ENCODE measurements around the gene EEA1. TPM values are rescaled to one million over a fixed set of nuclear protein-coding genes. Genes with fewer than 3 reads are reported as not detected.

The EEA1 gene
- total RNA-seq, 1 donor from 2014 or later: 12.0 TPM

DNA sequence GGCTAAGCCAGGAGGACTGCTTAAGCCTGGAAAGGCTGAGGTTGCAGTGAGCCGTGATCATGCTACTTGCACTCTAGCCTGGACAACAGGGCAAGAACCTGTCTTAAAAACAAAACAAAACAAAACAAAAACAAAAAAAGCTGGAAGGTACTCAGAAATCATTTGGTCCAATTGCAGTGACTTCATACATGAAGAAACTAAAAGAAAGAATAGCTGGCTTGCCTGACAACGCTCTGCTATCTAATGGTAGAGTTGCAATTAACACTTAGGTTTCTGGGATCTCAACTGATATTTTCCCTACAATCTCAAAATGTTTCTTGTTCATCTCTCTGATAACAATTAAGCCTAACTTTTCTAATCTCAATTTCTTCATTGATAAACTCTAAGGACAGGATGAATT, 13.7 kb downstream of the EEA1 start:
- Mint-ChIP-seq H3K4me1 (ENCODE audit: low read depth, unreplicated experiment) (no peaks in the 10 kb centered on the region), H3K27ac (ENCODE audit: unreplicated experiment) (no peak overlapping the region), H3K4me3 (ENCODE audit: unreplicated experiment) (no peak overlapping the region), H3K27me3 (ENCODE audit: unreplicated experiment) (no peaks in the 10 kb centered on the region), H3K36me3 (ENCODE audit: unreplicated experiment) (no peaks in the 10 kb centered on the region), H3K9me3 (ENCODE audit: unreplicated experiment) (peaks cover 1% of the 10 kb centered on the region)
- TF ChIP-seq, protein P1, sequence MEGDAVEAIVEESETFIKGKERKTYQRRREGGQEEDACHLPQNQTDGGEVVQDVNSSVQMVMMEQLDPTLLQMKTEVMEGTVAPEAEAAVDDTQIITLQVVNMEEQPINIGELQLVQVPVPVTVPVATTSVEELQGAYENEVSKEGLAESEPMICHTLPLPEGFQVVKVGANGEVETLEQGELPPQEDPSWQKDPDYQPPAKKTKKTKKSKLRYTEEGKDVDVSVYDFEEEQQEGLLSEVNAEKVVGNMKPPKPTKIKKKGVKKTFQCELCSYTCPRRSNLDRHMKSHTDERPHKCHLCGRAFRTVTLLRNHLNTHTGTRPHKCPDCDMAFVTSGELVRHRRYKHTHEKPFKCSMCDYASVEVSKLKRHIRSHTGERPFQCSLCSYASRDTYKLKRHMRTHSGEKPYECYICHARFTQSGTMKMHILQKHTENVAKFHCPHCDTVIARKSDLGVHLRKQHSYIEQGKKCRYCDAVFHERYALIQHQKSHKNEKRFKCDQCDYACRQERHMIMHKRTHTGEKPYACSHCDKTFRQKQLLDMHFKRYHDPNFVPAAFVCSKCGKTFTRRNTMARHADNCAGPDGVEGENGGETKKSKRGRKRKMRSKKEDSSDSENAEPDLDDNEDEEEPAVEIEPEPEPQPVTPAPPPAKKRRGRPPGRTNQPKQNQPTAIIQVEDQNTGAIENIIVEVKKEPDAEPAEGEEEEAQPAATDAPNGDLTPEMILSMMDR (IDR thresholded peaks at IDR 0.05; ENCODE audit: partially characterized antibody, unreplicated experiment): no peak
- DNase-seq: no peak

DNA sequence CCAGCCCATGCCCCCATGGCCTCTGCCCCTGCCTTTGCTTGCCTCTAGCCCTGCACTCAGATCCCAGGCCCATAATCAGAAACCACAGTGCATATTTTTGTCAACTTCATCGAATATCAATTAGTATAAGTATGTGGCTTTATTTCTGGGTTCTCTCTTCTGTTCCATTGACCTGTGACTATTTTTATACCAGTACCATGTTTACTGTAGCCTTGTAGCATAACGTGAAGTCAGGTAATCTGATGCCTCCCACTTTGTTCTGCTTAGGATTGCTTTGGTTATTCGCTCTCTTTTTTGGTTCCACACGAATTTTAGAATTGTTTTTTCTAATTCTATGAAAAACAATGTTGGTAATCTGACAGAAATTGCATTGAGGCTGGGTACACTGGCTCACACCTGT, 14.9 kb downstream of the EEA1 start:
- TF ChIP-seq, protein P1 (IDR thresholded peaks at IDR 0.05; ENCODE audit: partially characterized antibody, unreplicated experiment): no peak
- H3K9me3 Mint-ChIP-seq (ENCODE audit: unreplicated experiment): peaks cover 1% of the 10 kb centered on the region
- DNase-seq: no peak
- H3K27ac Mint-ChIP-seq (ENCODE audit: unreplicated experiment): no peak overlapping the region
- no peak overlapping the region for H3K4me3 Mint-ChIP-seq (ENCODE audit: unreplicated experiment)
- no peaks in the 10 kb centered on the region for H3K4me1 Mint-ChIP-seq (ENCODE audit: low read depth, unreplicated experiment)
- H3K27me3 Mint-ChIP-seq (ENCODE audit: unreplicated experiment): no peaks in the 10 kb centered on the region
- H3K36me3 Mint-ChIP-seq (ENCODE audit: unreplicated experiment): no peaks in the 10 kb centered on the region

DNA sequence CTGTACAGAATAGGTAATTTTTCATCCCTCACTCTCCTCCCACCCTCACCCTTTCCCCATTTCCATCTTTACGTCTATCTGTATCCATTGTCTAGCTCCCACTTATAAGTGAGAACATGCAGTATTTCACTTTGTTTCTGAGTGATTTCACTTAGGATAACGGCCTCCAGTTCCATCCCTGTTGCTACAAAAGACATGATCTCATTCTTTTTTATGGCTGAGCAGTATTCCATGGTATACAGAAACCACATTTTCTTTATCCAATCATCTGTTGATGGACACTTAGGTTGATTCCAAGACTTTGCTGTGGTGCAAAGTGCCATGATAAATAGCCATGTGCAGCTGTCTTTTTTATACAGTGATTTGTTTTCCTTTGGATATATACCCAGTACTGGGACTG, 16.4 kb downstream of the EEA1 start:
- Mint-ChIP-seq H3K4me1 (ENCODE audit: low read depth, unreplicated experiment) (no peaks in the 10 kb centered on the region), H3K27ac (ENCODE audit: unreplicated experiment) (no peak overlapping the region), H3K4me3 (ENCODE audit: unreplicated experiment) (no peak overlapping the region), H3K9me3 (ENCODE audit: unreplicated experiment) (peaks cover 1% of the 10 kb centered on the region), H3K36me3 (ENCODE audit: unreplicated experiment) (no peaks in the 10 kb centered on the region), H3K27me3 (ENCODE audit: unreplicated experiment) (no peaks in the 10 kb centered on the region)
- no peak for DNase-seq
- TF ChIP-seq, protein P1 (IDR thresholded peaks at IDR 0.05; ENCODE audit: partially characterized antibody, unreplicated experiment): no peak

DNA sequence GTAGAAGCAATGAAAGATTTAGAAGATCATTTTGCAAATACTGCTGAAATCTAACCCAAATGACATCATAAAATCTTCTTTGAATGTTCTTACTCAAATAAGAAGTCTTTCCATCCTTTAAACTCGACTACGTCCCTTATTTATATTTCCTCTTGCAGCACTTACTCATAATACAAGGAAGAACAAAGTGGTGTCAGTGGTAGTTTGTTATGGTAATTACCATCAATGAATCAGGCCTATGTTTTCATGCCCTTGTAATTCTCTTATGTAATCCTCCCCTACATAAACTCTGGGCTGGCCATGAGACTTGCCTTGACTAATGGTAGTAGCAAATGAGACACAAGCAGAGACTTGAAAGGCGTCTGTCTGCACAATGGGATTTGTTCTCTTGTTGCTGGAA, 17.0 kb downstream of the EEA1 start:
- no peak overlapping the region for H3K4me3 Mint-ChIP-seq (ENCODE audit: unreplicated experiment)
- no peaks in the 10 kb centered on the region for H3K36me3 Mint-ChIP-seq (ENCODE audit: unreplicated experiment)
- H3K27me3 Mint-ChIP-seq (ENCODE audit: unreplicated experiment): no peaks in the 10 kb centered on the region
- no peak overlapping the region for H3K27ac Mint-ChIP-seq (ENCODE audit: unreplicated experiment)
- H3K9me3 Mint-ChIP-seq (ENCODE audit: unreplicated experiment): peaks cover 1% of the 10 kb centered on the region
- no peak for DNase-seq
- H3K4me1 Mint-ChIP-seq (ENCODE audit: low read depth, unreplicated experiment): no peaks in the 10 kb centered on the region
- TF ChIP-seq, protein P1 (IDR thresholded peaks at IDR 0.05; ENCODE audit: partially characterized antibody, unreplicated experiment): no peak

DNA sequence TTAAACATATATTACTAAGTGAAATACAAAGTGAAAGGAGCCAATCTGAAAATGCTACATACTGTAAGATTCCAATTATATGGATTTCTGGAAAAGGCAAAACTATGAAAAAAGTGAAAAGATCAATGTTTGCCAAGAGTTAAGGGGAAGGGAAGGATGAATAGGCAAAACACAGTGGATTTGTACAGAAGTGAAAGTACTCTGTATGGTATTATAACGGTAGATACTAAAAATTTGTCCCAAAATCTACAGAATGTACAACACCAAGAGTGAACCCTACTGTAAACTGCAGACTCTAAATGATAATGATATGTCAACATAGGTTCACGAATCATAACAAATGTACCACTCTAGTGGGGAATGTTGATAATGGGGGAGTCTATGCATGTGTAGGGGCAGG, 17.8 kb downstream of the EEA1 start:
- TF ChIP-seq, protein P1 (IDR thresholded peaks at IDR 0.05; ENCODE audit: partially characterized antibody, unreplicated experiment): no peak
- H3K27me3 Mint-ChIP-seq (ENCODE audit: unreplicated experiment): no peaks in the 10 kb centered on the region
- no peak overlapping the region for H3K27ac Mint-ChIP-seq (ENCODE audit: unreplicated experiment)
- H3K4me1 Mint-ChIP-seq (ENCODE audit: low read depth, unreplicated experiment): no peaks in the 10 kb centered on the region
- no peaks in the 10 kb centered on the region for H3K36me3 Mint-ChIP-seq (ENCODE audit: unreplicated experiment)
- no peak overlapping the region for H3K4me3 Mint-ChIP-seq (ENCODE audit: unreplicated experiment)
- H3K9me3 Mint-ChIP-seq (ENCODE audit: unreplicated experiment): no peaks in the 10 kb centered on the region
- no peak for DNase-seq
